ENCODE measurements around the gene CNPY4. TPM values are rescaled to one million over a fixed set of nuclear protein-coding genes. Genes with fewer than 3 reads are reported as not detected.

CNPY4 gene
- polyA plus RNA-seq, 2 donors, result 5.5 to 5.8 TPM

DNA sequence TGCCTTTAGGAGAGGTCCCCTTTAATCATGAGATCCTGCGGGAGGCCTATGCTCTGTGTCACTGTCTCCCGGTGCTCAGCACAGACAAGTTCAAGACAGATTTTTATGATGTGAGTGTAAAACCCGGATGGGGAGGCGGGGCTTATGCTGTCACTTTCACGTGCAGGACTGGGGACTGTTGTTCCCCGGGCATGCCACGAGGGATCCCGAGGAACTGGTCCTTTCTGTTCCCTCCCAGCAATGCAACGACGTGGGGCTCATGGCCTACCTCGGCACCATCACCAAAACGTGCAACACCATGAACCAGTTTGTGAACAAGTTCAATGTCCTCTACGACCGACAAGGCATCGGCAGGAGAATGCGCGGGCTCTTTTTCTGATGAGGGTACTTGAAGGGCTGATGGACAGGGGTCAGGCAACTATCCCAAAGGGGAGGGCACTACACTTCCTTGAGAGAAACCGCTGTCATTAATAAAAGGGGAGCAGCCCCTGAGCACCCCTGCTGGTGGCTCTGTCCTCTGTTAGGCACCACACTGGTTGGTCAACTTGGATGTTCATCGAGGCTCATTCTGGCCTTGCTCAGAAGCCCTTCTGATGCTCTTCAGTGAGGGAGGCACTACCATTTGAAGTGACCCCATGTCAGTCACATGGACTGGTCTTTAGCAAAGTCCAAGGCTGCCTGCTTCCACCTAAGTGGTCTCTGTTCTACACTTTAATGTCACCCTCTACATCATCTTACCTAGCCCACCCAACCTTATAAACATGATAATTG lies 27.8 kb upstream of the CNPY4 start:
- H3K36me3 ChIP-seq (ENCODE audit: control insufficient read depth in 2 of 2, insufficient read depth in 2 of 2, low read length in 1 of 2), result peaks cover 23 to 46% of the 10 kb centered on the region in 2 donors

DNA sequence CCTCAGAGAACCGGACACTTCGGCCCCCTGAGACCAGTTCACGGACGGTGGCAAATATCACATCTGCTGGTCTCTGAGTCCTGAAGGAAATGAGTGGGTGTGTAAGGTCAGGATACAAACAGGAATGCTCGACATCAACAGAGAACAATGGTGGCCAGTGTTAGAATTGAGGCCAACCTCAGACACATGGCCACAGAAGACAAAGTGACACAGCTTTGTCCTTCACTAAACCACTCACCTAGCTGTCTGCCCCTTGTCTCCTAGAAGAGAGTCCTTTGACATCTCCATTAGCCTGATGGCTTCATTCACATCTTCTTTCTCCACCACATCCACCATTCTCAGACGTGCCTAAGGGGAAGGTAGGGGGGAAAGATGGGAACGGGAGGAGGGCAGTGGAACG lies 26.4 kb upstream of the CNPY4 start:
- Histone ChIP-seq H3K36me3 (ENCODE audit: control insufficient read depth in 2 of 2, insufficient read depth in 2 of 2, low read length in 1 of 2) (peaks cover 32 to 54% of the 10 kb centered on the region in 2 donors), H3K4me3 (ENCODE audit: low read depth in 1 of 2, low read length in 2 of 2) (no peak overlapping the region), H3K27ac (ENCODE audit: low read depth in 2 of 2, low read length in 1 of 2) (no peak overlapping the region), H3K4me1 (ENCODE audit: control insufficient read depth in 2 of 2, insufficient read depth in 2 of 2, low read length in 1 of 2) (peaks cover 0 to 4% of the 10 kb centered on the region in 2 donors), H3K9me3 (ENCODE audit: control insufficient read depth in 2 of 2, insufficient read depth in 1 of 2, low read depth in 1 of 2, low read length in 1 of 2) (no peaks in the 10 kb centered on the region), H3K27me3 (ENCODE audit: control insufficient read depth in 1 of 2, insufficient read depth in 2 of 2, low read length in 2 of 2) (no peaks in the 10 kb centered on the region)
- WGBS, 2 donors, result 53 to 58% methylated on average over 8 of the region's 8 CpGs

More for the DNA sequence above, 27.8 kb upstream of the CNPY4 start:
- Histone ChIP-seq H3K4me3 (ENCODE audit: low read depth in 1 of 2, low read length in 2 of 2) (no peak overlapping the region), H3K9me3 (ENCODE audit: control insufficient read depth in 2 of 2, insufficient read depth in 1 of 2, low read depth in 1 of 2, low read length in 1 of 2) (no peaks in the 10 kb centered on the region), H3K4me1 (ENCODE audit: control insufficient read depth in 2 of 2, insufficient read depth in 2 of 2, low read length in 1 of 2) (peaks cover 0 to 4% of the 10 kb centered on the region in 2 donors), H3K27ac (ENCODE audit: low read depth in 2 of 2, low read length in 1 of 2) (no peak overlapping the region), H3K27me3 (ENCODE audit: control insufficient read depth in 1 of 2, insufficient read depth in 2 of 2, low read length in 2 of 2) (no peaks in the 10 kb centered on the region)
- WGBS, 2 donors, result 62 to 64% methylated on average over 19 of the region's 19 CpGs

DNA sequence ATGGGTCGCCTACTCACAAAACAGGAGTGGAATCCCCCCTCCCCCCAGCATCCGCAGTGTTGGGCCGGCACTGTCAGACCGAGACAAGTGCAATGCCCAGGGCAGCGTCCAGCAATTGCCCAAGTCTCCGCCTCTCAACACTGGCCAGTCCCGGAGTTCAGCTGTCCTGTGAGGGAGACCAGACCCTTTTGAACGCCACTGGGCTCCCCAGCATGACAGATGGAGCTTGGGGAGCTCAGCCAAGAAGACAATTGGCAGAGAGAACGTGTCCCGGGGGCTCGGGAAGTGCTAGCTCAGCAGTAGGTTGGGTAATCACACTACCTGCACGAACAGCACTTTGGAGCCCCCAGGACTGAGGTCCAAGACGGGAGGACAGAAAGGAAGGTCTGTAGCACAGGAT lies 25.9 kb upstream of the CNPY4 start:
- Histone ChIP-seq H3K9me3 (ENCODE audit: control insufficient read depth in 2 of 2, insufficient read depth in 1 of 2, low read depth in 1 of 2, low read length in 1 of 2) (no peaks in the 10 kb centered on the region), H3K27me3 (ENCODE audit: control insufficient read depth in 1 of 2, insufficient read depth in 2 of 2, low read length in 2 of 2) (no peaks in the 10 kb centered on the region), H3K4me3 (ENCODE audit: low read depth in 1 of 2, low read length in 2 of 2) (no peak overlapping the region), H3K4me1 (ENCODE audit: control insufficient read depth in 2 of 2, insufficient read depth in 2 of 2, low read length in 1 of 2) (peaks cover 0 to 4% of the 10 kb centered on the region in 2 donors), H3K27ac (ENCODE audit: low read depth in 2 of 2, low read length in 1 of 2) (no peak overlapping the region), H3K36me3 (ENCODE audit: control insufficient read depth in 2 of 2, insufficient read depth in 2 of 2, low read length in 1 of 2) (peaks cover 32 to 58% of the 10 kb centered on the region in 2 donors)
- WGBS, 2 donors, result 42 to 49% methylated on average over 13 of the region's 13 CpGs

DNA sequence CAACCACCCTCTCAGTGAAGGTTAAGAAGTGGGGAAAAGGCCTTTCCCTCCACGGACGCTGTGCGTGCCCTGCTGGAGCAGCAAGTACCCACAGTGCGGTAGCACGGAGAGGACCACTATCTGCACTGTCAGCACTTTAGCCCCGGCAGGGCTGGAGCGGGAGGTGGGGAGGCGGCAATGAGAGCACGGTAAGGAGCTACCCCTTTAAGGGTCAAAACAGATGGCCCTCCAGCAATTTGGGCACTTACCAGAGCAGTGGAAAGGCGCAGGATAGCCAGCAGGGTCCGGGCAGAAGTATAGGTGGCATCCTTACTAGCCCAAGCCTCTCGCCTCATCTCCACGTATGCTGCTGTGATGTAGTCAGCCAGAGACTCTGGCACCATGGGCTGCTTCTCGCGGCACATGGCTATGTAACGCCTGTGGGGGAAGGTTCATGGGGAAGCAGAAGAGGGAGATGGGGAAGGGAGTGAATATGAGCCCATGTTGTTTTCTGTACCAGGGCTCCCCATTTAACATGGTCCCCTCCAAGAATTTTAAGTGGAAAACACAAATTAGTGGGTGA lies 25.4 kb upstream of the CNPY4 start:
- Histone ChIP-seq H3K27me3 (ENCODE audit: control insufficient read depth in 1 of 2, insufficient read depth in 2 of 2, low read length in 2 of 2) (no peaks in the 10 kb centered on the region), H3K4me3 (ENCODE audit: low read depth in 1 of 2, low read length in 2 of 2) (no peak overlapping the region), H3K36me3 (ENCODE audit: control insufficient read depth in 2 of 2, insufficient read depth in 2 of 2, low read length in 1 of 2) (peaks cover 32 to 61% of the 10 kb centered on the region in 2 donors), H3K9me3 (ENCODE audit: control insufficient read depth in 2 of 2, insufficient read depth in 1 of 2, low read depth in 1 of 2, low read length in 1 of 2) (no peaks in the 10 kb centered on the region), H3K27ac (ENCODE audit: low read depth in 2 of 2, low read length in 1 of 2) (no peak overlapping the region), H3K4me1 (ENCODE audit: control insufficient read depth in 2 of 2, insufficient read depth in 2 of 2, low read length in 1 of 2) (peaks cover 0 to 5% of the 10 kb centered on the region in 2 donors)
- 75 to 83% methylated on average over 16 of the region's 16 CpGs for WGBS, 2 donors

DNA sequence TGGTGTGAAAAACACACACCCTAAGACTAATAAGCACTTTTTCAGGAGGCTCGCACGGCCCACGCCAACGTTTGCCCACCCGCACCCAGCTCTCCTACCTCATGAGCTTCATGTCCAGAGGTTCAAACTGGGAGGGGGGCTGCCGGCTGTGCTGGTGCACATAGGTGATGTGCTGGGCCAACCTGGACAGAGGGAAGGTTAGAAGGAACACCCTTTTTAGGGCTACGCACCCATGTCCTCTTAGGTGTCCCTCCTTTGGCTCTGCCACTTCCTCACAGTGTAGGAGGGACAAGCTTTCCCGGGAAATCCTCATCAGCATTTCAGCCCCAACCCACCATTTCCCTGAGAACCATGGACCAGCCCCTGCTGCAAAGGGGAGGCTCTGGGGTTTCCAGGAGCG lies 24.1 kb upstream of the CNPY4 start:
- Histone ChIP-seq H3K27me3 (ENCODE audit: control insufficient read depth in 1 of 2, insufficient read depth in 2 of 2, low read length in 2 of 2) (no peaks in the 10 kb centered on the region), H3K36me3 (ENCODE audit: control insufficient read depth in 2 of 2, insufficient read depth in 2 of 2, low read length in 1 of 2) (peaks cover 32 to 66% of the 10 kb centered on the region in 2 donors), H3K4me1 (ENCODE audit: control insufficient read depth in 2 of 2, insufficient read depth in 2 of 2, low read length in 1 of 2) (peaks cover 0 to 11% of the 10 kb centered on the region in 2 donors), H3K9me3 (ENCODE audit: control insufficient read depth in 2 of 2, insufficient read depth in 1 of 2, low read depth in 1 of 2, low read length in 1 of 2) (no peaks in the 10 kb centered on the region), H3K4me3 (ENCODE audit: low read depth in 1 of 2, low read length in 2 of 2) (no peak overlapping the region), H3K27ac (ENCODE audit: low read depth in 2 of 2, low read length in 1 of 2) (no peak overlapping the region)
- 81% methylated on average over 9 of the region's 9 CpGs for WGBS, 2 donors

DNA sequence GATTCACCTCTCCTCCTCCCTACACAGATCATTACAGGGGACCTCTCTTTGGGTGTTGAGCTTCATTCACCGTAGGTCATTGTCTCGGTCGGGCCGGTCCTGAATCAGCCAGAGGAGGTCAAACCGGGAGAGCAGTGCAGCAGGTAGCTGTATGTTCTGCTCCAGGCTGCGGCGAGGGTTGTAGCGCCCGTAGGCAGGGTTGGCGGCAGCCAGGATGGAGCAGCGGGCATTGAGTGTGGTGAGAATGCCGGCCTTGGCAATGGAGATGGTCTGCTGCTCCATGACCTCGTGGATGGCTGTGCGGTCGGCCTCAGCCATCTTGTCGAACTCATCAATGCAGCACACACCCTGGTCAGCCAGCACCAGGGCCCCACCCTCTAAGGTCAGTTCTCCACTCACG lies 23.7 kb upstream of the CNPY4 start:
- H3K4me1 ChIP-seq (ENCODE audit: control insufficient read depth in 2 of 2, insufficient read depth in 2 of 2, low read length in 1 of 2), result peaks cover 0 to 8% of the 10 kb centered on the region in 2 donors
- peaks cover 32 to 63% of the 10 kb centered on the region in 2 donors for H3K36me3 ChIP-seq (ENCODE audit: control insufficient read depth in 2 of 2, insufficient read depth in 2 of 2, low read length in 1 of 2)
- no peak overlapping the region for H3K27ac ChIP-seq (ENCODE audit: low read depth in 2 of 2, low read length in 1 of 2)
- no peak overlapping the region for H3K4me3 ChIP-seq (ENCODE audit: low read depth in 1 of 2, low read length in 2 of 2)
- no peaks in the 10 kb centered on the region for H3K27me3 ChIP-seq (ENCODE audit: control insufficient read depth in 1 of 2, insufficient read depth in 2 of 2, low read length in 2 of 2)
- 89 to 93% methylated on average over 17 of the region's 17 CpGs for WGBS, 2 donors
- H3K9me3 ChIP-seq (ENCODE audit: control insufficient read depth in 2 of 2, insufficient read depth in 1 of 2, low read depth in 1 of 2, low read length in 1 of 2), result no peaks in the 10 kb centered on the region

DNA sequence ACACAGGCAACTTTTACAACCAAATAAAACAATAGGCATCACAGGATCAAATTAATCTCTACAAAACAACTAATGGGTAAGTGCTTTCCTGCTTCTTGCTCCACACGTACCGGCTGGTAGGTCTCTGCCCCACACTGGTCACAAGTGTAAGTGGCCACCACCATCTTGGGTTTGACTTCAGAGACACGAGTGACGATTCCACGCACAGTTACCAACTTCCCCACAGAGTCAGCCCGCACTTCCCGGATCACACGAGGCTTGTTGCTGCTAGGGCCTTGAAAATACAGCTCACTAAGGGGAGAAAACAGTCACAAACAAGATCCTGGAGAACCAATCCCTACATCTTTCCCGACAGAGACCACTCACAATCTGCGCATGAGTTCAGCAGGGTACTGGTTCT lies 20.5 kb upstream of the CNPY4 start:
- H3K9me3 ChIP-seq (ENCODE audit: control insufficient read depth in 2 of 2, insufficient read depth in 1 of 2, low read depth in 1 of 2, low read length in 1 of 2), result no peaks in the 10 kb centered on the region
- no peak overlapping the region for H3K4me3 ChIP-seq (ENCODE audit: low read depth in 1 of 2, low read length in 2 of 2)
- H3K4me1 ChIP-seq (ENCODE audit: control insufficient read depth in 2 of 2, insufficient read depth in 2 of 2, low read length in 1 of 2), result peaks cover 0 to 14% of the 10 kb centered on the region in 2 donors
- H3K36me3 ChIP-seq (ENCODE audit: control insufficient read depth in 2 of 2, insufficient read depth in 2 of 2, low read length in 1 of 2), result peaks cover 20 to 35% of the 10 kb centered on the region in 2 donors
- peak overlapping the region in 1 of 2 donors; percentile 34 for H3K27ac ChIP-seq (ENCODE audit: low read depth in 2 of 2, low read length in 1 of 2)
- H3K27me3 ChIP-seq (ENCODE audit: control insufficient read depth in 1 of 2, insufficient read depth in 2 of 2, low read length in 2 of 2), result no peaks in the 10 kb centered on the region
- 81 to 82% methylated on average over 10 of the region's 10 CpGs for WGBS, 2 donors

DNA sequence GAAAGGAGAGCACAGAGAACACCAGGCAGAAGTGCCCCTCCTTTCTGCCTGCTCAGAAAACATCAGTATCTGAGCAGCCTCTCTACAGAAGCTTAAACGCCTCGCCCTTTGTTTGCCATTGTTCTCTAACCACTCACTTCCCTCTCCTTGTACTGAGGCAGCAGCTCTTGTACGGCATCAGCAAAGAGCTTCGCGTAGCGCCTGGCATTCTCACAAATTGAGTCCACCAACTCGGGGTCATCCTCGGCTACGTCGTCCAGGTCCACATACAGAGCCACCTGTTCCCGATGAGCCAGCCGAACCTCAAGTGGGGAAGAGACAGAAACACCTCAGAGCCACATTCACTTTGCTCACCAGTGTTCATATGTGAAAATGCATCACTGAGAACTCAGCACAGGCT lies 20.0 kb upstream of the CNPY4 start:
- H3K36me3 ChIP-seq (ENCODE audit: control insufficient read depth in 2 of 2, insufficient read depth in 2 of 2, low read length in 1 of 2), result peaks cover 20 to 35% of the 10 kb centered on the region in 2 donors
- H3K4me3 ChIP-seq (ENCODE audit: low read depth in 1 of 2, low read length in 2 of 2), result peak overlapping the region; percentile 18 to 85
- peaks cover 0 to 14% of the 10 kb centered on the region in 2 donors for H3K4me1 ChIP-seq (ENCODE audit: control insufficient read depth in 2 of 2, insufficient read depth in 2 of 2, low read length in 1 of 2)
- H3K27ac ChIP-seq (ENCODE audit: low read depth in 2 of 2, low read length in 1 of 2), result peak overlapping the region; percentile 26 to 61
- WGBS, 2 donors, result 54 to 60% methylated on average over 12 of the region's 12 CpGs
- no peaks in the 10 kb centered on the region for H3K9me3 ChIP-seq (ENCODE audit: control insufficient read depth in 2 of 2, insufficient read depth in 1 of 2, low read depth in 1 of 2, low read length in 1 of 2)
- no peaks in the 10 kb centered on the region for H3K27me3 ChIP-seq (ENCODE audit: control insufficient read depth in 1 of 2, insufficient read depth in 2 of 2, low read length in 2 of 2)

DNA sequence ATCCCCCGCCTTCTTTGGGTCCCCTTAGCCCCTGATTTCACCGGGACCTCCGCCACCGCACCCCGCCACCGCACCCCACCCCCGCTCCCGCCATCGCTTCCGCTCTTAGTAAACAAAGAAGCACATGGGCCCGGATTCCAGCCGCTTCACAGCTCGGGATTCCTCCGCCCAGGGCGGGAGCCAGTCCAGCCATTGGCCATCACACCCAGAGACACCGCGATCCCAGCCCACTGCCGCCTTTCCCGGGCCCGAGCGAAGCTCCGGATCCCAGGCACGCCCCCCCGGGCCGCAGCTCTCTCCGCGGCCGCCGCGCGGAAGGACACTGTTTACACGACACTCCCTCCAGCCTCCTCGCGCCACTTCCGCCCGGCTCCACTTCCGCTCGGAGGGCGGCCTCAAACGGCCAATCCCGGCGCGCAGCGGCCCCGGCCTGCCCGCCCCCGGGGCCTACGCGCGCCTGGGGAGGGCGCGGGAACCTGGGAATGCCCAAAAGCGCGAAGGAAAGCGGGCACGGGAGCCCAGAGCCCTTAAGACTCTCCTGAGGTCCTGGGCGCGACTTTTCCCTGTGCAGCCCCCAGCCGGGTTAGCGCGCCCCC lies 18.9 kb upstream of the CNPY4 start:
- no peaks in the 10 kb centered on the region for H3K27me3 ChIP-seq (ENCODE audit: control insufficient read depth in 1 of 2, insufficient read depth in 2 of 2, low read length in 2 of 2)
- no peaks in the 10 kb centered on the region for H3K9me3 ChIP-seq (ENCODE audit: control insufficient read depth in 2 of 2, insufficient read depth in 1 of 2, low read depth in 1 of 2, low read length in 1 of 2)
- peaks cover 0 to 14% of the 10 kb centered on the region in 2 donors for H3K4me1 ChIP-seq (ENCODE audit: control insufficient read depth in 2 of 2, insufficient read depth in 2 of 2, low read length in 1 of 2)
- peak overlapping the region; percentile 89 to 90 for H3K27ac ChIP-seq (ENCODE audit: low read depth in 2 of 2, low read length in 1 of 2)
- peak overlapping the region; percentile 59 to 85 for H3K4me3 ChIP-seq (ENCODE audit: low read depth in 1 of 2, low read length in 2 of 2)
- WGBS, 2 donors, result 0 to 1% methylated on average over 60 to 61 of the region's 61 CpGs
- H3K36me3 ChIP-seq (ENCODE audit: control insufficient read depth in 2 of 2, insufficient read depth in 2 of 2, low read length in 1 of 2), result peaks cover 17 to 34% of the 10 kb centered on the region in 2 donors

Data from esophagus (tissue), 2 donors.